ENCODE data around the gene NAA10. TPM values are rescaled to one million over a fixed set of nuclear protein-coding genes. Genes with fewer than 3 reads are reported as not detected.

The NAA10 gene
- total and polyA plus RNA-seq, 4 donors: 33.1 to 146 (median 104) TPM

- Histone ChIP-seq H3K4me1 (ENCODE audit: control insufficient read depth in 5 of 5, insufficient read depth in 5 of 5, low read length in 5 of 5) (peaks cover 0 to 4% (median 0%) of the 10 kb centered on the region in 5 donors), H3K27me3 (ENCODE audit: control insufficient read depth in 3 of 3, insufficient read depth in 3 of 3, low read length in 2 of 3) (peaks cover 17 to 30% (median 30%) of the 10 kb centered on the region in 3 donors), H3K36me3 (ENCODE audit: control insufficient read depth in 4 of 4, insufficient read depth in 4 of 4, low read length in 4 of 4) (no peaks in the 10 kb centered on the region), H3K9ac (ENCODE audit: insufficient read depth in 1 of 2, low read length in 2 of 2) (no peak overlapping the region), H3K4me3 (no peak overlapping the region), H3K9me3 (ENCODE audit: control insufficient read depth in 4 of 4, insufficient read depth in 3 of 4, low read length in 3 of 4) (peaks cover 0 to 2% (median 0%) of the 10 kb centered on the region in 4 donors), H3K27ac (ENCODE audit: low read depth in 1 of 2, low read length in 1 of 2) (no peak overlapping the region)
- ATAC-seq (ENCODE audit: insufficient read depth, low FRiP score) (no peak), DNase-seq (no peak)
- TF ChIP-seq CTCF (IDR thresholded peaks at IDR 0.05; ENCODE audit: control extremely low read depth, extremely low read depth): no peak
- 64 to 74% methylated on average over 11 to 12 of the region's 12 CpGs for WGBS, 2 donors
Observed at GRCh38 chrX:153879741-153880439, 54.9 kb downstream of the NAA10 start.

Small RNA genes within 50 kb of the gene (small RNA-seq; reads per million reads assigned to genes)
- gene MIR3202-1 (ENCODE audit: low replicate concordance): not detected

Other genes with a start within 250 kb of the NAA10 start
- 10 to 100 TPM in 1 of 2 donors, 1 to 10 TPM in 1; 9.6 to 21.5 TPM for gene SLC6A8, start 247.1 kb downstream of the NAA10 start, total RNA-seq
- 10 to 100 TPM in 1 of 2 donors, 1 to 10 TPM in 1; 5.3 to 10.2 TPM for gene SLC6A8, start 247.1 kb downstream of the NAA10 start, polyA plus RNA-seq
- 100 to 1,000 TPM in 1 of 2 donors, 10 to 100 TPM in 1; 76.8 to 233 TPM for gene BCAP31, start 210.7 kb downstream of the NAA10 start, total RNA-seq
- 100 to 1,000 TPM; 180 to 283 TPM for gene BCAP31, start 210.7 kb downstream of the NAA10 start, polyA plus RNA-seq
- 10 to 100 TPM in 1 of 2 donors, 1 to 10 TPM in 1; 5.7 to 19.7 TPM for gene ABCD1, start 210.2 kb downstream of the NAA10 start, total RNA-seq
- gene ABCD1, start 210.2 kb downstream of the NAA10 start, polyA plus RNA-seq: 10 to 100 TPM in 1 of 2 donors, 1 to 10 TPM in 1; 7.9 to 12.7 TPM
- gene PLXNB3, start 170.8 kb downstream of the NAA10 start, total RNA-seq: 1 to 10 TPM; 1.0 to 2.6 TPM
- 1 to 10 TPM; 1.2 to 1.7 TPM for gene PLXNB3, start 170.8 kb downstream of the NAA10 start, polyA plus RNA-seq
- gene SRPK3, start 154.0 kb downstream of the NAA10 start, total RNA-seq: under 1 TPM; 0.15 to 0.23 TPM
- gene SRPK3, start 154.0 kb downstream of the NAA10 start, polyA plus RNA-seq: under 1 TPM; 0.04 to 0.14 TPM
- 10 to 100 TPM; 30.4 to 58.5 TPM for gene IDH3G, start 140.7 kb downstream of the NAA10 start, total RNA-seq
- 10 to 100 TPM; 51.0 to 65.5 TPM for gene IDH3G, start 140.7 kb downstream of the NAA10 start, polyA plus RNA-seq
- gene SSR4, start 140.4 kb downstream of the NAA10 start, total RNA-seq: 100 to 1,000 TPM in 1 of 2 donors, 10 to 100 TPM in 1; 84.2 to 413 TPM
- 1,000 to 10,000 TPM in 1 of 2 donors, 100 to 1,000 TPM in 1; 721 to 1,008 TPM for gene SSR4, start 140.4 kb downstream of the NAA10 start, polyA plus RNA-seq
- 1 to 10 TPM; 3.6 to 8.1 TPM for gene PDZD4, start 104.5 kb downstream of the NAA10 start, total RNA-seq
- gene PDZD4, start 104.5 kb downstream of the NAA10 start, polyA plus RNA-seq: 1 to 10 TPM; 2.3 to 3.9 TPM
- under 1 TPM; 0.74 to 0.83 TPM for gene L1CAM, start 48.9 kb downstream of the NAA10 start, total RNA-seq
- gene L1CAM, start 48.9 kb downstream of the NAA10 start, polyA plus RNA-seq: under 1 TPM; 0.19 to 0.20 TPM
- gene AVPR2, start 30.4 kb downstream of the NAA10 start, total RNA-seq: 1 to 10 TPM in 1 of 2 donors, under 1 TPM in 1; 0.98 to 2.5 TPM
- gene AVPR2, start 30.4 kb downstream of the NAA10 start, polyA plus RNA-seq: under 1 TPM; 0.51 to 0.70 TPM
- 10 to 100 TPM; 34.2 to 85.4 TPM for gene ARHGAP4, start 8.8 kb downstream of the NAA10 start, total RNA-seq
- gene ARHGAP4, start 8.8 kb downstream of the NAA10 start, polyA plus RNA-seq: 100 to 1,000 TPM in 1 of 2 donors, 10 to 100 TPM in 1; 75.3 to 114 TPM
- gene RENBP, start 9.6 kb upstream of the NAA10 start, total RNA-seq: 10 to 100 TPM; 16.6 to 53.5 TPM
- gene RENBP, start 9.6 kb upstream of the NAA10 start, polyA plus RNA-seq: 10 to 100 TPM; 70.4 to 90.8 TPM
- gene HCFC1, start 36.8 kb upstream of the NAA10 start, total RNA-seq: 10 to 100 TPM; 25.3 to 59.4 TPM
- gene HCFC1, start 36.8 kb upstream of the NAA10 start, polyA plus RNA-seq: 10 to 100 TPM; 10.7 to 22.9 TPM
- 10 to 100 TPM in 1 of 2 donors, 1 to 10 TPM in 1; 1.8 to 11.4 TPM for gene TMEM187, start 37.7 kb upstream of the NAA10 start, total RNA-seq
- gene TMEM187, start 37.7 kb upstream of the NAA10 start, polyA plus RNA-seq: 1 to 10 TPM; 3.1 to 8.6 TPM
- gene IRAK1, start 84.9 kb upstream of the NAA10 start, total RNA-seq: 100 to 1,000 TPM in 1 of 2 donors, 10 to 100 TPM in 1; 24.6 to 153 TPM
- gene IRAK1, start 84.9 kb upstream of the NAA10 start, polyA plus RNA-seq: 100 to 1,000 TPM in 1 of 2 donors, 10 to 100 TPM in 1; 64.5 to 131 TPM
- 10 to 100 TPM; 53.4 to 62.9 TPM for gene MECP2, start 162.7 kb upstream of the NAA10 start, total RNA-seq
- gene MECP2, start 162.7 kb upstream of the NAA10 start, polyA plus RNA-seq: 10 to 100 TPM; 20.4 to 24.5 TPM
- gene OPN1LW, start 209.2 kb upstream of the NAA10 start, total RNA-seq: not detected
- gene OPN1LW, start 209.2 kb upstream of the NAA10 start, polyA plus RNA-seq: not detected
- gene OPN1MW, start 247.6 kb upstream of the NAA10 start, total RNA-seq: not detected
- not detected for gene OPN1MW, start 247.6 kb upstream of the NAA10 start, polyA plus RNA-seq

Data from lung (tissue), 13 donors.